Right ventricle myocardium superior (tissue), 1 donor: ENCODE results near the gene MET. TPM values are rescaled to one million over a fixed set of nuclear protein-coding genes. Genes with fewer than 3 reads are reported as not detected.

Experiments
- ATAC-seq: fragments of 200-7000 bp; cut with Tn5 transposase; one replicate; pipeline ENCODE4 v1.9.1; 2020; ENCODE audit warnings: mild to moderate bottlenecking; ENCODE audit not compliant: poor library complexity
- DNase-seq: peaks from one replicate; pipeline ENCODE4 v3.0.0-alpha.2; 2020
- intact Hi-C: fragments of 100-400 bp; cut with DNase I; formaldehyde crosslinking; loops from one replicate; pipeline ENCODE4 v1.11.2; 2022
- total RNA-seq: library from RNA; stranded (reverse); fragmentation: NEBNext Ultra II Directional; extraction: Animal tissue kit (Norgen Biotek cat#: 25700); gene quantifications from one replicate; pipeline ENCODE4 v1.2.1, GENCODE V29; 2021
- donor health status: DM: no; HTN: yes; CAD: no; lungs with severe emphysema.

Gene MET
- total RNA-seq, 1 donor from 2014 or later: 14.3 TPM

GRCh38 chr7:116689790-116690259, 17.8 kb downstream of the MET start:
- intact Hi-C loops: no loop called here

DNA sequence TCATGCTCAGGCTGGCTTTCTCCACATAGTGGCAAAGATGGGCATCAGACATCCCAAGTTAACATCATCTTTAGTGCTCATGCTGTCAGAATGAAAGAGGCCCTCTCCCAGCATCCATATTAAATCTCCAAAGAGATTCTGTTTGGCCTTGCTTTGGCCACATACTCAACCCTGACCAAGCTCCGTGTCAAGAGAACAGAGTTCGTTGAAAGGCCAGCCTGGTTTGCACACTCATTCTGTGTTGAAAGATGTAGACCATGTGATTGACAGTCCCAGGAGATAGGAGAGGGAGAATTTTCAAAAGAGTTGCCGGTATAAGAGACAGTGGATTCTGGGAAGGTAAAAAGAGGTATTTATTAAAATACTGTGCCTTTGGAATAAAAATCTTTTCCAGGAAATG, 19.7 kb downstream of the MET start:
- intact Hi-C loops: no loop called here
- no peak for ATAC-seq
- DNase-seq: no peak

More at GRCh38 chr7:116689790-116690259, 17.8 kb downstream of the MET start:
- ATAC-seq: no peak
- no peak for DNase-seq

- intact Hi-C loops: no loop called here
- ATAC-seq (no peak), DNase-seq (no peak)
These were observed 20.7 kb downstream of the MET start for GRCh38 chr7:116692401-116693308.

DNA sequence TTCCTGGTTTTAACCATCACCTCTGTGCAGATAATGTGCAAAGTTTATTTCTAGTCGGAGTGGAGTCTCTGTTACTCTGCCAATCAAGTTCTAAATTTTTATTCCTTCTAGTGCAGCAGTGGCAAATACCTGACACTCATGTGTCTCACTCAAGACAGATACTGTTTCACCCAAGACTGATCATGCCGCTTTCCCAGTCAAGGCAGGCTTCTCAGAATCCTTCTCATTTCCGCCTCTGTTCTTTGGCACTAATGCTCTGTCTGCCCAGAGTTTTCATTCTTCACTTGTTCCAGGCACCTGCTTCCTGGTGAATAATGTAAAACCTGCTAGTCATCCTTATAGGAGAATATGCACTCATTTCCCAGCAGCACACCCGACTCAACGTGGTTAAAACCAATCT, 24.7 kb downstream of the MET start:
- intact Hi-C loops: no loop called here
- ATAC-seq: no peak
- no peak for DNase-seq

GRCh38 chr7:116697152-116697551, 25.2 kb downstream of the MET start:
- ATAC-seq (no peak), DNase-seq (no peak)
- intact Hi-C loops: no loop called here

DNA sequence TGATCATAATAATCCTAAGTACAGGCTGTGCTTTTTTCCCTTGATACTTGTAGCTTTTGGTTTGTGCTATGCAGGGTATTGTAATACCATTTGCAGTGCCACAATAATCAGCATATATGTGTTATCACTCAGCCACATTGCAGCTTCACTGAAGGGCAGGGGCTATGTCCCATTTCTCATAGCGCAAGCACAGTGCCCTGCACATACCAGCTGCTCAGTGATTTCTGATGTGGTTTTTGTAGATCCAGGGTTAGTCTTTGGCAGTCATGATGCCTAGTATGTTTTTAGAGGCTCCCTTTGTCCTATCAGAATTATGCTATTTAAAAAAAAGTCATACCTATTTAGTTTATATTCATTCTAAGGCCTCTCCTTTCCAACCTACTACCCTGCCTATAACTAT, 25.8 kb downstream of the MET start:
- no peak for ATAC-seq
- no peak for DNase-seq
- intact Hi-C loops: no loop called here

DNA sequence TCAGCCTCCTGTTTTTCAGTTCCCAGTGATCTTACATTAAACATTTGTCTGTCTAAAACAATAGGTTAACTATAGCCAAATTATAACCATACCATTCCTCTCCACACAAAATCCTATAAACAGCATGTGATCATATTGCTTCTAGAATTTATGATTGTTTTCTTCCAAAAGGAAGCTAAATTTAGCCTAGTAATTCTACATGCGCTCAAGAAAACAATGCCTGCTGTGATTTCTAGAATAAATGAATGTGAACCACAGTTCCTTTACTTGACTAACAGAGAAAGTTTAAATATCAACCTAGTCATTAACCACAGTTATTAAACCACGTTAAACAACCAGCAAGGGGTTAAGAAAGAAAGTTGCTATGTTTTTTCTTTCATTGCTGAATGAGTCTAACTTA, 26.4 kb downstream of the MET start:
- no peak for ATAC-seq
- intact Hi-C loops: no loop called here

GRCh38 chr7:116698930-116699721, 27.1 kb downstream of the MET start:
- ATAC-seq (peak; percentile 82), DNase-seq (no peak)
- intact Hi-C loops: no loop called here

More for the DNA sequence above, 26.4 kb downstream of the MET start:
- DNase-seq: no peak

DNA sequence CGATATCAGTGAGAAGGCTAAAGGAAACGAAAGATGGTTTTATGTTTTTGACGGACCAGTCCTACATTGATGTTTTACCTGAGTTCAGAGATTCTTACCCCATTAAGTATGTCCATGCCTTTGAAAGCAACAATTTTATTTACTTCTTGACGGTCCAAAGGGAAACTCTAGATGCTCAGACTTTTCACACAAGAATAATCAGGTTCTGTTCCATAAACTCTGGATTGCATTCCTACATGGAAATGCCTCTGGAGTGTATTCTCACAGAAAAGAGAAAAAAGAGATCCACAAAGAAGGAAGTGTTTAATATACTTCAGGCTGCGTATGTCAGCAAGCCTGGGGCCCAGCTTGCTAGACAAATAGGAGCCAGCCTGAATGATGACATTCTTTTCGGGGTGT, 27.7 kb downstream of the MET start:
- intact Hi-C loops: no loop called here
- DNase-seq (no peak), ATAC-seq (no peak)

- DNase-seq (no peak), ATAC-seq (no peak)
- intact Hi-C loops: no loop called here
These were observed 30.2 kb downstream of the MET start for GRCh38 chr7:116702046-116702785.

- DNase-seq: no peak
- intact Hi-C loops: no loop called here
- no peak for ATAC-seq
These were observed 32.7 kb downstream of the MET start for GRCh38 chr7:116704650-116705228.

- no peak for DNase-seq
- intact Hi-C loops: no loop called here
- ATAC-seq: no peak
These were observed 33.4 kb downstream of the MET start for GRCh38 chr7:116705419-116705818.

- DNase-seq: no peak
- no peak for ATAC-seq
- intact Hi-C loops: no loop called here
These were observed 34.7 kb downstream of the MET start for GRCh38 chr7:116706668-116707126.

- DNase-seq (no peak), ATAC-seq (no peak)
- intact Hi-C loops: no loop called here
These were observed 35.3 kb downstream of the MET start for GRCh38 chr7:116707289-116707688.

DNA sequence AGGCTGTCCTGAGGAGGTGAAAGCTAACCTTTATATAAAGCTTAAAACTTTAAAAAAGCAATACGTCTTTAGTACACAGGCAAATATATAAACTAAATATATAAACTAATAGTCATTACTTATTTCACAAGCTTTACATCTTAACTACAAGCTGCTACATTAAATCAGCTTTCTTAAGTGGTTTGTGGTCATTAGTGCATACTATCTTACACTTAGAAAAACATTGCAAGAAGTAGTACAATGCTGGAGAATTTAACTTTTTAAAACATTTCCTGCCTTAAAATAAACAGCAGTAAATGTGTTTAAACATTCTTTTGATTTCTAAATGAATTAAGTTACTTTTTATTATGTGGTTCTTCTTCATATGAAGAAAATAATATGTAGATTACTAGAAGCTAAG, 36.3 kb downstream of the MET start:
- intact Hi-C loops: no loop called here
- ATAC-seq: no peak
- DNase-seq: no peak

DNA sequence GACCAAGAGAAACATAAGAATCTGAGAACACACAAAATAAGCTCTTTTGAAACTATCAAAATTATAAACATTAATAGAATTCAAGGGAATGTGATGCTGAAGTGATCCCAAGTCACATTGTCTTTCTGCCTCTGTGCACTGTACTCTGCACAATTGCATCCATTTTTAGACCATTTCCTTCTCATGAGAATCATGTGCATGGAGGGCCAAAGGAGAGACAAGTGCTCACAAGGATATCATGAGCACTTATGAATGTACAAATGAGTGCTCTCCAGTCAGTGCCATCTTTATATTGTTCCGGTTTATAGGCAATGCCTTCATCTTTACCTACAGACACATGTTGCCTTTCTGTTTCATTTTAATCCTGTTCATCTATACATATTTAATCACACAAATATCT, 36.9 kb downstream of the MET start:
- no peak for DNase-seq
- intact Hi-C loops: no loop called here
- no peak for ATAC-seq

DNA sequence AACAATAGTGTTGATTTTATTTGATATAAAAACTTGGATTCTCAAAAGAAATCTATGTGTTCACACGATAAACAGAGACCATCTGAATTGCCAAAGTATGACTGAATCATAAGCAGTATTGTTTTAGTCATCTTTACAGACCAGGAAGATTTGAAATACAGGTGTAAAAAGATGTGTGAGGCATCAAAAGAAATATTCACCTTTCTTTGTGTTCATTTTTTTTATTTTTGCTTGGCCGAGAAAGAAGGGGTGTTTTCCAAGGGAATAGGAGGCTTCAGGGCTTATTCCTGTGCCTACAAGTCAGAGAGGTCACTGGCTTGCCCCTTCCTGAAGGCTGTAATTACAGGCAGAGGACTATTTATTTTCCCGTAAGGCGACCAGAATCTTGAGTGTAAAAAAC, 37.3 kb downstream of the MET start:
- no peak for ATAC-seq
- DNase-seq: no peak
- intact Hi-C loops: no loop called here

DNA sequence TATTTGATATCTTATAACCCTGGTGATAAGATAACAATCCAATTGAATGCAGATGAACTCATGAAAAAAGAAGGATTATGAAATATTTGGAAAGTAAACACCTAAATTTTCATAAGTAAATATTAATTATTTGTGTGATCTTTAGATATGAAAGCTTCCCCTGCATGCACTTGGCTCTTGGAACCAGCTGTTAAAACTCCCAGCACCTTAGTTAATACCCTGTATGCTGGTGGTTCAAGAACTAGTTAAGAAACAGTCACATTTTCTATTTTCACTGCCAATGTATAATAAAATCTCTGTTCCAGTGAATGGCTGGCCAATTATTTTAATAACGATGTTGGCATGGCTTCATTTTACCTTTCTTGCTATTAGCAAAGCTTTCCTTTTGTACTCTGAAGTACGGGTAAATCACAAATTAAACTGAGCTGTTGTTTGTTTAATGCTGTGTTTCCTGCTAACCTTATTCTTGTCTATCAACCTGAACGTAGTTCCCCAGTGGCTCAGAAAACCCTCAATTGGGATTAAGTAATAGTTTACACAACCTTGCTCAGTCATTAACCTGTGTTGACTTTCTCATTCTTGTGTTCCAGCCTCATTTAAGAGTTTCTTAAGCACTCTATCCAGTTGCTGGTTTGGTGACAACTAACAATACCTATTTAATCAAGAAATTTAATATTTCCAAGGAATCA, 38.9 kb downstream of the MET start:
- DNase-seq (no peak), ATAC-seq (no peak)
- intact Hi-C loops: no loop called here
